Measurements from ENCODE around the gene SLAMF8.

SLAMF8 gene

DNA sequence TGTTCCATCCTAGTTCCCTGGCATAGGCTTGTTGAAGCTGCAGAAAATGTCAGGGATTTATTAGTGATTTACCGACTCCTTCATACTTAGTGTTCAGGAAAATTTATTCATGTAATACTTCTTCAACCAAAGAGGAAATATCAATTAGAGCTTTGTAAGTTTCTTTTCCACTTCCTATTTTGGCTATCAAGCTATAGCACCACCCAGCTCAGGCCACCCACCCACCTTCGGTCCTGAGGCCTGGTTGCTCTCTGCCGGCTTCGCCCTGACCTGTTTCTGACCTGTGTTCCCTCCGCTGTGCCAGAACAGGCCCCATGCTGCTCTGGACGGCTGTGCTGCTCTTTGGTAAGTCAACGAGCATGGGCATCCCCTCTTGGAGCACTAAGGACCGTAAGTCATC, 24.6 kb upstream of the SLAMF8 start, which contains the start of gene FCRL6:
FCRL6 (plus strand) TSS at position 250 of the 400 bp plus-strand sequence; CDS start at position 315, 65 bp downstream.
- Histone ChIP-seq H3F3A (ENCODE audit: insufficient read depth) (no peaks in the 10 kb centered on the region), H3K27me3 (ENCODE audit: low read length) (no peaks in the 10 kb centered on the region), H3K4me2 (ENCODE audit: low read depth, low read length, poor library complexity, severe bottlenecking) (no peak within 1 kb of the TSS), H3K36me3 (ENCODE audit: low read length) (no peaks in the 10 kb centered on the region), H3K27ac (ENCODE audit: low read depth, low read length) (no peak within 1 kb of the TSS), H3K4me3 (ENCODE audit: insufficient read depth, low read length, poor library complexity, severe bottlenecking) (no peak within 1 kb of the TSS), H3K79me2 (ENCODE audit: insufficient read depth, low read length) (no peaks in the 10 kb centered on the region), H2AFZ (ENCODE audit: low read depth, low read length, severe bottlenecking) (no peak within 1 kb of the TSS), H4K20me1 (ENCODE audit: low read depth, low read length) (no peaks in the 10 kb centered on the region), H3K9me3 (ENCODE audit: insufficient read depth, low read length) (no peaks in the 10 kb centered on the region), H3K9me2 (replicated peaks; ENCODE audit: insufficient read depth, low read length) (no peaks in the 10 kb centered on the region), H3K9ac (ENCODE audit: low read length) (no peak within 1 kb of the TSS)
- TF ChIP-seq CTCF (IDR thresholded peaks at IDR 0.05; ENCODE audit: insufficient read depth, low read length, poor library complexity, severe bottlenecking) (no peak), EZH2phosphoT487 (conservative IDR thresholded peaks at IDR 0.05; ENCODE audit: low read length) (no peak)

- Histone ChIP-seq H3K9me2 (replicated peaks; ENCODE audit: insufficient read depth, low read length) (no peaks in the 10 kb centered on the region), H3K9me3 (ENCODE audit: insufficient read depth, low read length) (no peaks in the 10 kb centered on the region), H3K27me3 (ENCODE audit: low read length) (no peaks in the 10 kb centered on the region), H3K27ac (ENCODE audit: low read depth, low read length) (no peak overlapping the region), H3K79me2 (ENCODE audit: insufficient read depth, low read length) (no peaks in the 10 kb centered on the region), H3K36me3 (ENCODE audit: low read length) (no peaks in the 10 kb centered on the region), H3K9ac (ENCODE audit: low read length) (no peak overlapping the region), H2AFZ (ENCODE audit: low read depth, low read length, severe bottlenecking) (no peak overlapping the region), H3F3A (ENCODE audit: insufficient read depth) (no peaks in the 10 kb centered on the region), H4K20me1 (ENCODE audit: low read depth, low read length) (no peaks in the 10 kb centered on the region), H3K4me3 (ENCODE audit: insufficient read depth, low read length, poor library complexity, severe bottlenecking) (no peak overlapping the region), H3K4me2 (ENCODE audit: low read depth, low read length, poor library complexity, severe bottlenecking) (no peak overlapping the region)
- no peak for TF ChIP-seq CTCF (IDR thresholded peaks at IDR 0.05; ENCODE audit: insufficient read depth, low read length, poor library complexity, severe bottlenecking)
- TF ChIP-seq EZH2phosphoT487 (conservative IDR thresholded peaks at IDR 0.05; ENCODE audit: low read length), result no peak
Measured at GRCh38 chr1:159803956-159804689, 22.6 kb upstream of the SLAMF8 start.

DNA sequence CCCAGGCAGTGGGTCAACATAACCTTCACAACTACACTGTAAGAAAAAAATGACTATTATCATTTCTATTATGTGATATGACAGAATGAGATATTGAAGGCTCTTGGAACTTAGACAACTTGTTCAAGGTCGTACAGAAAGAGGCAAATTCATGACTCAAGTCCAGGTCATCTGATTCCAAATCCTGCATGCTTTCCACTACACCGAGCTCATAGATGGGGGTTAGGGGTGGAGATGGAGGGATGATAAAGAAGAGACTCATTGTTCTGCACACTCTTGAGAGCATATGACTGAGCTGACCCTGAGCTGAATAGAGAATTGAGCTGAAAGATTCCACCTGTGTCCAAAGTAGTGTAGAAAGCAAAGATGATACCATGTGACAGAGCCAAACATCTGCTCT, 21.7 kb upstream of the SLAMF8 start:
- Histone ChIP-seq H3K36me3 (ENCODE audit: low read length) (no peaks in the 10 kb centered on the region), H3K4me2 (ENCODE audit: low read depth, low read length, poor library complexity, severe bottlenecking) (no peak overlapping the region), H3K27ac (ENCODE audit: low read depth, low read length) (no peak overlapping the region), H3K9me2 (replicated peaks; ENCODE audit: insufficient read depth, low read length) (no peaks in the 10 kb centered on the region), H3K9me3 (ENCODE audit: insufficient read depth, low read length) (no peaks in the 10 kb centered on the region), H3K27me3 (ENCODE audit: low read length) (no peaks in the 10 kb centered on the region), H3K79me2 (ENCODE audit: insufficient read depth, low read length) (no peaks in the 10 kb centered on the region), H4K20me1 (ENCODE audit: low read depth, low read length) (no peaks in the 10 kb centered on the region), H3K4me3 (ENCODE audit: insufficient read depth, low read length, poor library complexity, severe bottlenecking) (no peak overlapping the region), H2AFZ (ENCODE audit: low read depth, low read length, severe bottlenecking) (no peak overlapping the region), H3K9ac (ENCODE audit: low read length) (no peak overlapping the region), H3F3A (ENCODE audit: insufficient read depth) (no peaks in the 10 kb centered on the region)
- TF ChIP-seq EZH2phosphoT487 (conservative IDR thresholded peaks at IDR 0.05; ENCODE audit: low read length), result no peak
- TF ChIP-seq CTCF (IDR thresholded peaks at IDR 0.05; ENCODE audit: insufficient read depth, low read length, poor library complexity, severe bottlenecking), result no peak
